ENCODE data around the gene BDKRB2.

GRCh38 chr14:96237641-96238040, 33.0 kb downstream of the BDKRB2 start:
- no peak for TF ChIP-seq FOXM1 (IDR thresholded peaks at IDR 0.05; ENCODE audit: borderline replicate concordance)
- TF ChIP-seq ZNF384 (IDR thresholded peaks at IDR 0.05): no peak
- TF ChIP-seq PKNOX1 (IDR thresholded peaks at IDR 0.05): no peak
- no peak for TF ChIP-seq FOXK2 (IDR thresholded peaks at IDR 0.05)
- no peak for TF ChIP-seq SUZ12 (IDR thresholded peaks at IDR 0.05)
- no peak for TF ChIP-seq L3MBTL2 (conservative IDR thresholded peaks at IDR 0.05)
- TF ChIP-seq CTBP1 (IDR thresholded peaks at IDR 0.05; ENCODE audit: borderline replicate concordance): no peak
- no peak for TF ChIP-seq ELF4 (IDR thresholded peaks at IDR 0.05)

Data from HEK293T (cell line).